NCI-H146 treated with DMSO at 0.1 percent for 48 hours (cell line): Measurements from ENCODE around the gene C2orf92.
A peak's percentile ranks its signal among the peaks of the same experiment; 100 is the strongest.
"Not testable (repeated sequence)": the region's sequence is repeated elsewhere in the genome, so short reads cannot be mapped to it uniquely, and the experiment has no call there.

ENCODE experiments used
- DNase-seq: peaks from one replicate; lab custom pipeline; 2025; ENCODE audit not compliant: unreplicated experiment; lab: John Stamatoyannopoulos, UW

Gene C2orf92

GRCh38 chr2:97688062-97688827, 18.7 kb downstream of the C2orf92 start:
- DNase-seq, result no peak

DNA sequence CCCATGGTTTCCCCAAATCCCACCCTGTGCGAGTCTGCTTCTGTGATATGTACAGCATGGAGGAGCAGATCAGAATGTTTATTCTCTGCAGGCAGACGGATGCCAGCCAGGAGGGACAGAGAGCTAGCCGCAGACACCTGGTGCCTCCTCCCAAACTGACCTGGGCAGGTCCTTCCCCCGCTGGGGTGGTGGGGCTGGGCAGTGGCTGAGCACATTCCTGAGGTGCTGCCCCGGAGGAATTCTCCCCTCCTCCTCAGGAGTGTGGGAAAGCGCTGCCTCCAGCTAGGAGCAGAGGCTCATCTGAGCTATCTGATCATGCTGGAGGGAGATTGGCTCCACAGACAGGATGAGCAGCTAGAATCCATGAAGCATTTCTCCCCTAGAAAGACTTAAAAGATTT, 21.7 kb downstream of the C2orf92 start:
- DNase-seq, result no peak

- DNase-seq, result no peak
Observed at GRCh38 chr2:97693476-97693875, 24.0 kb downstream of the C2orf92 start.

DNA sequence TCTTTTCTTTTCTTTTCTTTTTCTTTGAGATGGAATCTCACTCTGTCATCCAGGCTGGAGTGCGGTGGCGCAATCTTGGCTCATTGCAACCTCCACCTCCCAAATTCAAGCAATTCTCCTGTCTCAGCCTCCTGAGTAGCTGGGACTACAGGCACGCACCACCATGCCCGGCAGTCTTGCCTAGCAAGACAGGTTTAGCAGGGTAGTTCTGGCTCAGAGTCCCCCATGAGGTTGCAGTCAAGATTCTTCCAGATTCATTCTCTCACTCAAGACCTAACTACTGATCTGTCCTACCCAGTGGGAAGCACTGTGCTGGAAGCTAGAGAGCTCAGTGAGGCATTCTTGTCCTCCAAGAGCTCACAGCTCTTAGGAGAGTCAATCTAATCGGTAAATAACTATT, 26.2 kb downstream of the C2orf92 start:
- DNase-seq, result no peak

- peak; percentile 80 for DNase-seq
Observed at GRCh38 chr2:97697252-97698235, 28.0 kb downstream of the C2orf92 start.

DNA sequence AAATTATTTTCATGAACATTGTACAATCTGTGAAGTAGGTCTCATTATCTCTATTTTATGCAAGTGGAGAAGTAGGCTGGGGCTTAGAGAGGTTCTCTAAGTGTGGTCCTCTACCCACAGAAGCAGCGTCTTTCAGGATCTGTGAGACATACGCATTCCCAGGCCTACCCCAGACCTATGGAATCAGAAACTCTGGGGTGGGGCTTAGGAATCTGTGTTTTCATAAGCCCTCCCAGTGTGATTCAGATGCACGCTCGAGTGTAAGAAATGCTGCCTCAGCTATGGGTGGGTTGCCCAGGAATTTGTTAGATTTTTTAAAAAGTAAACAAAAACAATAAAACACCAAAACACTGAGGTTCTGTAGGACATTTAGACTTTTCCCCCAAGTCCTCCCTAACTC, 29.0 kb downstream of the C2orf92 start:
- no peak for DNase-seq

GRCh38 chr2:97699765-97700444, 30.4 kb downstream of the C2orf92 start:
- peak; percentile 44 for DNase-seq

- no peak for DNase-seq
Observed at GRCh38 chr2:97701186-97701585, 31.7 kb downstream of the C2orf92 start.

GRCh38 chr2:97701851-97702465, 32.4 kb downstream of the C2orf92 start:
- no peak for DNase-seq

GRCh38 chr2:97702731-97703470, 33.4 kb downstream of the C2orf92 start:
- DNase-seq, result peak; percentile 36

DNA sequence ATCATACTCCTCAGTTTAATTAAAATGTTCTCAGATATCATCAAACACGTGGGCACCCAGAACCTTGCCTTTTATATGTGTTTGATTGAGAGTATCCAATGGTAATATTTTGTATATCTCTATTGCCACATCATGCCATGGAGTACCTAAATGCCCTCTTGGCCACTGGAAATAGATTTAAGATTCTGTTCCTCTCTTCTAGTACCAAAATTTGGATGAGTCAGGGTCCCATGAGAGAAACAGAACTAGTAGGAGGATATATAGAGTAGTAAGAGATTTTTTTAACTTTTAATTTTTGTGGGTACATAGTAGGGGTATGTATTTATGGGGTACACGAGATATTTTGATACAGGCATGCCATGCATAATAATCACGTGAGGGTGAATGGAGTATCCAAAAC, 34.2 kb downstream of the C2orf92 start:
- no peak for DNase-seq

DNA sequence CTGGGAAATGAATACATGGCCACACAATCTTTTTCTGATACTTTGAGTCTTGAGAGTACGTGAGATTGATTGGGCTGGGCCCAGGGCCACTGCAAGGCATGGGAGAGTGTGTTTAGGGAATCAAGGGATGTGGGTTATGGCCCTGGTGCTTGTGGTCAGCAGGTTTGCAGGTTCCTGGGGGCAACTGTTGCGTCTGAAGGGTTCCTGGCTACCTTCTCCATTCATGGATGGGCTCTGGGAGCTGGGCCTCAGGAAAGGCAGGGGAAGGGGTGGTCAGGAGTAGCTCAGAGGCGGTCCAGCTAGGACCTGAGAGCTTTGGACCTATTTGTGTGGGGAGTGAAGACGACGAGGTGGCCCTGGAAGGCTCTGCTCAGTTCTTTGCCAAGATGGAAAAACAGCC, 35.5 kb downstream of the C2orf92 start:
- DNase-seq, result no peak

- DNase-seq, result no peak
Observed at GRCh38 chr2:97706112-97706511, 36.6 kb downstream of the C2orf92 start.

DNA sequence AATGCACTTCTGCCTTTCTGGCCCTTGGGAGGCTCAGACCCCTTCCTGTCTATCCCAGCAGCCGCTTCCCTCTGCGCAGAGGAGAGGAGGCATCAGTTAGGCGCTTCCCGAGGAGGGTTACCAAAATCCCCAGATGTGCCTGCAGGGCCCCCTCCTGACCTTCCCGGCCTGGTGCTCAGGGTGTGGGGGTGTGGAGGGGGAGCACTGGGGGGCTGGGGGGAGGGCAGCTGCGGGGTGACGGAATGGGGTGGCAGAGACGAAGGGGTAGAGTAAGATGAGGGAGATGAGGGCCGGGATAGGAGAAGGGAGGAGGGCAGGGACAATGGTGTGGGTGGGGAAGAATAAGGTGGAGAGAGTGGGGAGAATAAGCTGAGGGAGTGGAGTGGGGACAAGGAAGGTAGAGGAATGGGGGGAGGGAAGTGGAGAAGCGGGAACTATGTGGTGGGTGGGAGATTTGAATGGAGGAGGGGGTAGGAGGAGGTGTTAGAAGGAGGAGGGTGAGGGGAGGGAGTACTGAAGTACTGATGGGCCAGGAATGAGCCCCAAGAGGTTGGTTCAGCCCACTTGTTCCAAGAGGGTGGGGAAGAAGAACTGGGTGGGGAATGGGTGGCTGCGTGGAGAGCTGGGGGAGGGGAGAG, 37.3 kb downstream of the C2orf92 start:
- no peak for DNase-seq

GRCh38 chr2:97707362-97708047, 38.0 kb downstream of the C2orf92 start:
- no peak for DNase-seq

- DNase-seq, result no peak
Observed at GRCh38 chr2:97708048-97708380, 38.5 kb downstream of the C2orf92 start.

- DNase-seq, result no peak
Observed at GRCh38 chr2:97708608-97709007, 39.1 kb downstream of the C2orf92 start.

- DNase-seq, result no peak
Observed at GRCh38 chr2:97711394-97711711, 41.8 kb downstream of the C2orf92 start.

GRCh38 chr2:97712175-97712574, 42.7 kb downstream of the C2orf92 start:
- DNase-seq, result not testable (repeated sequence)
